ENCODE measurements around the gene LPO.

- TF ChIP-seq, protein P1, sequence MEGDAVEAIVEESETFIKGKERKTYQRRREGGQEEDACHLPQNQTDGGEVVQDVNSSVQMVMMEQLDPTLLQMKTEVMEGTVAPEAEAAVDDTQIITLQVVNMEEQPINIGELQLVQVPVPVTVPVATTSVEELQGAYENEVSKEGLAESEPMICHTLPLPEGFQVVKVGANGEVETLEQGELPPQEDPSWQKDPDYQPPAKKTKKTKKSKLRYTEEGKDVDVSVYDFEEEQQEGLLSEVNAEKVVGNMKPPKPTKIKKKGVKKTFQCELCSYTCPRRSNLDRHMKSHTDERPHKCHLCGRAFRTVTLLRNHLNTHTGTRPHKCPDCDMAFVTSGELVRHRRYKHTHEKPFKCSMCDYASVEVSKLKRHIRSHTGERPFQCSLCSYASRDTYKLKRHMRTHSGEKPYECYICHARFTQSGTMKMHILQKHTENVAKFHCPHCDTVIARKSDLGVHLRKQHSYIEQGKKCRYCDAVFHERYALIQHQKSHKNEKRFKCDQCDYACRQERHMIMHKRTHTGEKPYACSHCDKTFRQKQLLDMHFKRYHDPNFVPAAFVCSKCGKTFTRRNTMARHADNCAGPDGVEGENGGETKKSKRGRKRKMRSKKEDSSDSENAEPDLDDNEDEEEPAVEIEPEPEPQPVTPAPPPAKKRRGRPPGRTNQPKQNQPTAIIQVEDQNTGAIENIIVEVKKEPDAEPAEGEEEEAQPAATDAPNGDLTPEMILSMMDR (IDR thresholded peaks at IDR 0.05; ENCODE audit: borderline replicate concordance, extremely low read depth, low read length, poor library complexity, severe bottlenecking): no peak
- TF ChIP-seq EZH2 (IDR thresholded peaks at IDR 0.05; ENCODE audit: borderline replicate concordance, low read depth, low read length, severe bottlenecking): no peak
Observed at GRCh38 chr17:58305626-58306025, 67.2 kb downstream of the LPO start.
